ENCODE results near the gene RIMBP2.

Gene RIMBP2

GRCh38 chr12:130435826-130436225 is 280.3 kb downstream of the RIMBP2 start:
- no peak overlapping the region for H3K9ac ChIP-seq (ENCODE audit: low read length)
- H3K4me1 ChIP-seq (ENCODE audit: low read length) = no peaks in the 10 kb centered on the region
- no peaks in the 10 kb centered on the region for H3K27me3 ChIP-seq (replicated peaks; ENCODE audit: insufficient read depth, low read length)
- H3K79me2 ChIP-seq (ENCODE audit: low read length) = no peaks in the 10 kb centered on the region
- no peak for TF ChIP-seq EZH2phosphoT487 (IDR thresholded peaks at IDR 0.05; ENCODE audit: low read length)
- TF ChIP-seq, protein P1, sequence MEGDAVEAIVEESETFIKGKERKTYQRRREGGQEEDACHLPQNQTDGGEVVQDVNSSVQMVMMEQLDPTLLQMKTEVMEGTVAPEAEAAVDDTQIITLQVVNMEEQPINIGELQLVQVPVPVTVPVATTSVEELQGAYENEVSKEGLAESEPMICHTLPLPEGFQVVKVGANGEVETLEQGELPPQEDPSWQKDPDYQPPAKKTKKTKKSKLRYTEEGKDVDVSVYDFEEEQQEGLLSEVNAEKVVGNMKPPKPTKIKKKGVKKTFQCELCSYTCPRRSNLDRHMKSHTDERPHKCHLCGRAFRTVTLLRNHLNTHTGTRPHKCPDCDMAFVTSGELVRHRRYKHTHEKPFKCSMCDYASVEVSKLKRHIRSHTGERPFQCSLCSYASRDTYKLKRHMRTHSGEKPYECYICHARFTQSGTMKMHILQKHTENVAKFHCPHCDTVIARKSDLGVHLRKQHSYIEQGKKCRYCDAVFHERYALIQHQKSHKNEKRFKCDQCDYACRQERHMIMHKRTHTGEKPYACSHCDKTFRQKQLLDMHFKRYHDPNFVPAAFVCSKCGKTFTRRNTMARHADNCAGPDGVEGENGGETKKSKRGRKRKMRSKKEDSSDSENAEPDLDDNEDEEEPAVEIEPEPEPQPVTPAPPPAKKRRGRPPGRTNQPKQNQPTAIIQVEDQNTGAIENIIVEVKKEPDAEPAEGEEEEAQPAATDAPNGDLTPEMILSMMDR (IDR thresholded peaks at IDR 0.05; ENCODE audit: low read length) = no peak
- no peaks in the 10 kb centered on the region for H3K36me3 ChIP-seq (replicated peaks; ENCODE audit: insufficient read depth, low read length)
- no peak for DNase-seq
- no peaks in the 10 kb centered on the region for H4K20me1 ChIP-seq (ENCODE audit: insufficient read depth, low read length)
- no peak overlapping the region for H3K27ac ChIP-seq (ENCODE audit: low read length)
- no peaks in the 10 kb centered on the region for H3F3A ChIP-seq (ENCODE audit: insufficient read depth, low read length)
- H3K9me3 ChIP-seq (replicated peaks; ENCODE audit: insufficient read depth, low read length) = no peaks in the 10 kb centered on the region
- no peaks in the 10 kb centered on the region for H3K9me2 ChIP-seq (replicated peaks; ENCODE audit: insufficient read depth, low read length)
- no peak overlapping the region for H2AFZ ChIP-seq (ENCODE audit: low read length)
- no peak overlapping the region for H3K4me3 ChIP-seq (ENCODE audit: low read length)
- H3K4me2 ChIP-seq (ENCODE audit: low read depth, low read length) = no peak overlapping the region

GRCh38 chr12:130435331-130435730 is 280.8 kb downstream of the RIMBP2 start:
- H3K27me3 ChIP-seq (replicated peaks; ENCODE audit: insufficient read depth, low read length) = no peaks in the 10 kb centered on the region
- H3K79me2 ChIP-seq (ENCODE audit: low read length) = no peaks in the 10 kb centered on the region
- TF ChIP-seq, protein P1 (IDR thresholded peaks at IDR 0.05; ENCODE audit: low read length) = no peak
- TF ChIP-seq EZH2 (optimal IDR thresholded peaks at IDR 0.05; ENCODE audit: low read depth, low read length) (no peak), EZH2phosphoT487 (IDR thresholded peaks at IDR 0.05; ENCODE audit: low read length) (no peak)
- no peak for DNase-seq
- H3K9me3 ChIP-seq (replicated peaks; ENCODE audit: insufficient read depth, low read length) = no peaks in the 10 kb centered on the region
- H3F3A ChIP-seq (ENCODE audit: insufficient read depth, low read length) = no peaks in the 10 kb centered on the region
- no peak overlapping the region for H3K4me3 ChIP-seq (ENCODE audit: low read length)
- H3K4me2 ChIP-seq (ENCODE audit: low read depth, low read length) = no peak overlapping the region
- no peak overlapping the region for H3K9ac ChIP-seq (ENCODE audit: low read length)
- H3K4me1 ChIP-seq (ENCODE audit: low read length) = no peaks in the 10 kb centered on the region
- H3K36me3 ChIP-seq (replicated peaks; ENCODE audit: insufficient read depth, low read length) = no peaks in the 10 kb centered on the region
- H2AFZ ChIP-seq (ENCODE audit: low read length) = no peak overlapping the region
- no peak overlapping the region for H3K27ac ChIP-seq (ENCODE audit: low read length)
- no peaks in the 10 kb centered on the region for H3K9me2 ChIP-seq (replicated peaks; ENCODE audit: insufficient read depth, low read length)
- H4K20me1 ChIP-seq (ENCODE audit: insufficient read depth, low read length) = no peaks in the 10 kb centered on the region

DNA sequence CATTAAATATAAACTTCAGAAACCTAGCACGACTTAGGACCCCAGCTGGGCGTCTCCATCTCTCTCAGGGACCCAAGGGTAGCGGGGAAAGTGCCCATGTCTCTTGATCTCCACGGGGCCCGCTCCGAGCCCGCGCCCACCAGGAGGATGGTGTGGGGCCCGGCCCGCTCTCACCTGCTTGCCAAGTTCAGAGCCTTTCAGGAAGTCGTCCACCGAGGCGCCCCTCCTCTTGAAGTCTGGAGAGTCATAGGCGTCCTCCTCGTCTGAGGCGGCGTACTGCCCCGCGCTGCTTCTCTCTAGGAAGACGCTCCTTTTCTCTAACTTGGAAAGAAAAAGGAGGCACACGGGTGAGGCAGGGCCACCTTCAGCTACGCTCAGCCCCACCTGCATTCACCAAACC is 281.5 kb downstream of the RIMBP2 start:
- no peaks in the 10 kb centered on the region for H3K4me1 ChIP-seq (ENCODE audit: low read length)
- no peaks in the 10 kb centered on the region for H3K27me3 ChIP-seq (replicated peaks; ENCODE audit: insufficient read depth, low read length)
- H4K20me1 ChIP-seq (ENCODE audit: insufficient read depth, low read length) = no peaks in the 10 kb centered on the region
- no peaks in the 10 kb centered on the region for H3K9me3 ChIP-seq (replicated peaks; ENCODE audit: insufficient read depth, low read length)
- no peak for TF ChIP-seq EZH2phosphoT487 (IDR thresholded peaks at IDR 0.05; ENCODE audit: low read length)
- TF ChIP-seq, protein P1 (IDR thresholded peaks at IDR 0.05; ENCODE audit: low read length) = no peak
- no peak for TF ChIP-seq EZH2 (optimal IDR thresholded peaks at IDR 0.05; ENCODE audit: low read depth, low read length)
- no peaks in the 10 kb centered on the region for H3F3A ChIP-seq (ENCODE audit: insufficient read depth, low read length)
- no peaks in the 10 kb centered on the region for H3K79me2 ChIP-seq (ENCODE audit: low read length)
- no peak overlapping the region for H2AFZ ChIP-seq (ENCODE audit: low read length)
- H3K9ac ChIP-seq (ENCODE audit: low read length) = no peak overlapping the region
- H3K4me2 ChIP-seq (ENCODE audit: low read depth, low read length) = no peak overlapping the region
- no peaks in the 10 kb centered on the region for H3K9me2 ChIP-seq (replicated peaks; ENCODE audit: insufficient read depth, low read length)
- no peak overlapping the region for H3K27ac ChIP-seq (ENCODE audit: low read length)
- DNase-seq = no peak
- no peaks in the 10 kb centered on the region for H3K36me3 ChIP-seq (replicated peaks; ENCODE audit: insufficient read depth, low read length)
- H3K4me3 ChIP-seq (ENCODE audit: low read length) = no peak overlapping the region
